Body of pancreas (tissue), 4 donors: ENCODE measurements around the gene HSPB1.

Experiments
- POLR2A ChIP-seq, 3 donors: fragments of 450-650 bp; IDR thresholded peaks; one replicate each; pipeline ENCODE4 v1.6.1; 2016; ENCODE audit warnings: antibody characterized with exemption in 3 of 3, mild to moderate bottlenecking in 2 of 3
- TF ChIP-seq, protein P1 (sequence below), 7 experiments: fragments of 450-650 bp in 4 of 7; fragments of 200-600 bp in 3 of 7; sonication (generic) in 3 of 7; IDR thresholded peaks; one replicate each; pipeline ENCODE4 v1.5.1; 2016 to 2019; ENCODE audit warnings: antibody characterized with exemption in 7 of 7

DNA sequence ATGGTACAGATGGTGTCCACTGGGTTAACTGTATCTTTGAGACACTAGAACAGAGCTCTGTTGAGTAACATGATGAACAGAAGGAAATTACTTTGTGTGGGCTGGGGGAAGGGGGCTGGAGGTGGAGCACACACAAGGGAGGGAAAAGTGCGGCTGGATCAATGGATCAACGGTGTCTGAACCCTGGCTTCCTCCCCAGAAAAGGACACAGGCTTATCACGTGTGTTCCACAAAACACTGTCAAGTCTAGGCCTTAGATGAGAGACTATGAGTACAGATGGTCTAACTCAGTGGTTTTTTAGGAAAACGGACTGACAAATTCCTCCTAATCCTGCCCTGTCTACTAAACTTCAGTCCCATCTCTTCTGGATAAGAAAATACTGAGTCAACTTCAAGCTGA lies 27.8 kb downstream of the HSPB1 start:
- TF ChIP-seq, protein P1, sequence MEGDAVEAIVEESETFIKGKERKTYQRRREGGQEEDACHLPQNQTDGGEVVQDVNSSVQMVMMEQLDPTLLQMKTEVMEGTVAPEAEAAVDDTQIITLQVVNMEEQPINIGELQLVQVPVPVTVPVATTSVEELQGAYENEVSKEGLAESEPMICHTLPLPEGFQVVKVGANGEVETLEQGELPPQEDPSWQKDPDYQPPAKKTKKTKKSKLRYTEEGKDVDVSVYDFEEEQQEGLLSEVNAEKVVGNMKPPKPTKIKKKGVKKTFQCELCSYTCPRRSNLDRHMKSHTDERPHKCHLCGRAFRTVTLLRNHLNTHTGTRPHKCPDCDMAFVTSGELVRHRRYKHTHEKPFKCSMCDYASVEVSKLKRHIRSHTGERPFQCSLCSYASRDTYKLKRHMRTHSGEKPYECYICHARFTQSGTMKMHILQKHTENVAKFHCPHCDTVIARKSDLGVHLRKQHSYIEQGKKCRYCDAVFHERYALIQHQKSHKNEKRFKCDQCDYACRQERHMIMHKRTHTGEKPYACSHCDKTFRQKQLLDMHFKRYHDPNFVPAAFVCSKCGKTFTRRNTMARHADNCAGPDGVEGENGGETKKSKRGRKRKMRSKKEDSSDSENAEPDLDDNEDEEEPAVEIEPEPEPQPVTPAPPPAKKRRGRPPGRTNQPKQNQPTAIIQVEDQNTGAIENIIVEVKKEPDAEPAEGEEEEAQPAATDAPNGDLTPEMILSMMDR (IDR thresholded peaks at IDR 0.05), result no peak
- no peak for TF ChIP-seq POLR2A (IDR thresholded peaks at IDR 0.05)
